Right renal cortex interstitium (tissue), 3 donors: Measurements from ENCODE around the gene ARHGAP15. TPM values are rescaled to one million over a fixed set of nuclear protein-coding genes. Genes with fewer than 3 reads are reported as not detected.

Experiments used
- DNase-seq, 3 donors: peaks; one replicate each; pipeline ENCODE4 v3.0.0-alpha.2; 2013; ENCODE audit warnings: low read depth in 3 of 3, low spot score in 2 of 3
- polyA plus RNA-seq, 3 donors: library from polyadenylated mRNA; unstranded; fragments of 120-200 nt; gene quantifications; one replicate each; pipeline ENCODE4 v1.2.1, GENCODE V29; 2013; ENCODE audit not compliant: insufficient read length in 3 of 3

ARHGAP15 gene
- polyA plus RNA-seq, 3 donors = 3.4 to 7.2 (median 5.1) TPM

GRCh38 chr2:143475041-143475776 lies 346.0 kb downstream of the ARHGAP15 start:
- no peak for DNase-seq

DNA sequence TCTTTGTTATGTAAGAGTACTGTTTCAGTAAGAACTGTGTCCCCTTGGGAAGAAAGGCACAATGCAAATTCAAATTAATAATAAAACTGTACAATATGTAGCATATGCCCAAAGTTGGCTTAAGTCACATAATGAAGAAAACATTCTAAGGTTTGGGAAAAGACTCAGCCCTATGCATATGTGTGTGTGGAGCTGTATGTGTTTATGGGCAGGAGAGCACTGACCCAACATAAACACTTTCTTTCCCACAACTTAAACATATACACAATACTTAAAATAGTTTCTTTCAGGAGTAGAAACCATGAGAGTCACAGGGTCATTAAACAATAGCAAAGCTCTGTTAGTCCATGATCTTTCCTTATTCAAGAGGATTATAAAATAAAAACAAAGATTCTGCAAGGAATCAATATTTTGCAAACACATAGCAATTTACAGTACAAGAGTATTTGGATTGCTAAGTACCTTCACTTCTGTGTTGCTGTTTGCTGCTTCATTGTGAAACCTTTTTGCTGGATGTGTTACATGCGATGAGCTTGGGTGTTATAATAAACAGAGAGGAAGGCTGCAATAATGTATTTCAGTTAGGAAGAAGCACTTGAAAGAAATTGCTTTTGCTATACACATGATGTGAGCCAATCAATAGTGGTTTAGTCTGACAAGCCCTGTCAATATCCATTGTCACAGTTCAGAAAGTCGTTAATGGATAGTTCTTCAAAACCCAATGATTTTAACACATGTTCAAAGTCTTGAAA lies 347.3 kb downstream of the ARHGAP15 start:
- DNase-seq = no peak

- no peak for DNase-seq
Observed at GRCh38 chr2:143477714-143478443, 348.7 kb downstream of the ARHGAP15 start.

GRCh38 chr2:143480086-143480485 lies 350.9 kb downstream of the ARHGAP15 start:
- no peak for DNase-seq

DNA sequence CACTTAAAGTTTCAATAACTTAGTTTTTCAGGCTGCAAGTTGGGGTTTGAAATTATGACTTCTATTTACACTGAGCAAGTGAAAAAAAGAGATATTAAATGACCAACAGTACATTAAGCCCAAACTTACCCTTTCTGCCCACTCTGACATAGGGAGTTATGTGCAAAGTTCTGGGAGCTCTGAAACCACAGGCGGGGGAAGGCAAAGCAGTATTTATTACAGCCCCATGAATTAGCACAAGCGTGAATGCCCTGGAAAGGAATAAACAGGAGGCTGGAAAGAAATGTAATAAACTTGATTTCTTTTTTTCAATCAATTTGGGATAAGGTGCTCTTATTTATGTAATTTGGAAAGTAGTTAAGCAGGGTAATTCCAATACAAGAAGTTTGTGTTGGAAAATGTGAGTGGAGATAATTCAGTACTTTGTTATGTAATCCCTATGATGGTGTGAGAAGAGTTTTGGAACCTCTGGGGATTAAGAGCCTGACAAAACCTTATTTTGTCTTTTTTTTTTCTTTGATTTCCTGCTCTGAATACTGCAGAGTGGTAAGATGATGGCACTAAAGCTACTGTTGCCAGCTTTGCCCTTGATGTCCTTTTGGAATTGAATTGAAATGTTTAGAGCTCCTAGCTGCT lies 351.5 kb downstream of the ARHGAP15 start:
- no peak for DNase-seq

GRCh38 chr2:143481237-143481623 lies 352.0 kb downstream of the ARHGAP15 start:
- no peak for DNase-seq

- DNase-seq = no peak
Observed at GRCh38 chr2:143481733-143482132, 352.5 kb downstream of the ARHGAP15 start.

DNA sequence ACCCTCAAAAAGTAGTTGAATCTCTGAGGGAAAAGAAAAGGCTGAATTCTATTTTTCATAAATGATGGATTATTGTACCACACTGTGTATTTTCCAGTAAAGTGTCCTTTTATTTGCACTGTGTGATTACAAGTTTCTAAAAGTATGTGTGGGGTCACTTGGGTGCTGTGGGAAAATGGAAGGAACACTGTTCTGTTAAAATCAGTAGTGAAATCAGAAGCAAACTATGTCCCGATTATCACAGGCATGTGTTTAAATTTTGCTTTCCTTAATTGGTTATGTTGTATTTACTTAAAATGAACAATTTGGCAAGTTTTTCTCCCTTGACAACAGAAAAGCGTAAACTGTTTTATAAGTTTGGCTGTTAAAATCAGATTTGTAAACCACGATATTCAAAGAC lies 353.1 kb downstream of the ARHGAP15 start:
- DNase-seq = no peak

- DNase-seq = no peak
Observed at GRCh38 chr2:143482771-143483170, 353.6 kb downstream of the ARHGAP15 start.

DNA sequence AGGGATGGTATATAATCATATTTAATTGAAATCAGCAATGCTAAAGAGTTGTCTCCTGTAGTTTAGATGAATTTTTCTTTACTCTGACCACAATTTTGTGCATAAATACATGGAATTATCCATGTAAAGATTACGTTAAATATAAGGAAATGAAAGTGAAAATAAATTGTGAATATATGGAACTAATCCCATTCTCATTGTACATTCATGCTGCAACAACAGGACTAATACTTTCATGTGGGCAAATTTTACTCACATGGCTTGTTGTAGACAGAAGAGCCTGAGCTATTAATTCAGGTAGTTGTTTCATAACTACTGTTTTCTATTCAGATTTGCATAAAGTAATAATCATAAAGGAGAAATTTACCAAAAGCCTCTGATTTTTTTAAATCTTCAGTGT lies 357.8 kb downstream of the ARHGAP15 start:
- DNase-seq = no peak

- DNase-seq = no peak
Observed at GRCh38 chr2:143489145-143489544, 359.9 kb downstream of the ARHGAP15 start.

DNA sequence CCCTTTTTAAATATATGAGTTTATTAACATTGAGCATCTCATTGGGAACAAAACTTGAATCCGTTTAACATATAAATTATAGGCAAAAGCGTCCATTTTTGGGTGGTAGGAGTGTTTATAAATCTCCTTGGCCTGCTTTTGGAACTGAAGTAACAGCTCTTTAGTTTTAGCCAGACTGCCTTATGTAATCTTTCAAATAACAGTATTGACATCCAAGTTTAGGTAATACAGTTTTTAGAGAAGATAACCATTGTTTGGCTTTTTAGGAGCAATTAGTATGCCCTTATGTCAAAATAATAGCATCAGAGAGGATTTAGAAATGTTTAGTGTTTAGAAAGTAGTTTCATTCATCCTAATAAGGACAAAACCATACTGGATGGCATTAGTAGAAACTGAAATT lies 361.9 kb downstream of the ARHGAP15 start:
- DNase-seq = no peak

- no peak for DNase-seq
Observed at GRCh38 chr2:143493339-143493738, 364.1 kb downstream of the ARHGAP15 start.

- DNase-seq = no peak
Observed at GRCh38 chr2:143497726-143498125, 368.5 kb downstream of the ARHGAP15 start.

GRCh38 chr2:143498496-143498895 lies 369.3 kb downstream of the ARHGAP15 start:
- DNase-seq = no peak

- DNase-seq = no peak
Observed at GRCh38 chr2:143499061-143499460, 369.8 kb downstream of the ARHGAP15 start.

DNA sequence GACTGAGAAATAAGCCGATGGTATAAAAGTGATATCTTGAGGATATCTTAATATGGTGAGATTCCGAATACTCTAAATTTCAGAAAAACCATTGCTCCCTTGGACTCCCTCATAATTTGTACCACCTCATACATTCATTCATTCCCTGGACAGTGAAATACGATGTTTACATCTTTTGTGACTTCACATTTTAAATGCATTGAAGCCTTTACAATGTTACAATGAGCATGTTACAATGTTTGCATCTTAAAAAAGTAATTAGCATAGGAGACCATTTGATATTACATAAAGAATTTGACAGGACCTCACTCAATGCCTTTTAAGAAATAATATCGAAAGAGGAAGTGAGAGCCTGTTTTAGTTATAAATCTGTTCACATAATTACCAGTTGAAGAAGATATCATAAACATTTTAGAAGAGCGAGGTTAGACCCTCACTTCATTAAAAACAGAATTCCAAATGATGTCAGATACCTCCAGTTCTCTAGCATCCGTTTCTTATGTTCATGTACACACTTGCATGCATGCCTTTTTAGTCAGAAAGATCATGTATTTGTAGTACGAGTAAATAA lies 372.0 kb downstream of the ARHGAP15 start:
- DNase-seq = no peak

- no peak for DNase-seq
Observed at GRCh38 chr2:143503280-143503679, 374.1 kb downstream of the ARHGAP15 start.

- DNase-seq = no peak
Observed at GRCh38 chr2:143504397-143504796, 375.2 kb downstream of the ARHGAP15 start.

- no peak for DNase-seq
Observed at GRCh38 chr2:143505542-143505941, 376.3 kb downstream of the ARHGAP15 start.

DNA sequence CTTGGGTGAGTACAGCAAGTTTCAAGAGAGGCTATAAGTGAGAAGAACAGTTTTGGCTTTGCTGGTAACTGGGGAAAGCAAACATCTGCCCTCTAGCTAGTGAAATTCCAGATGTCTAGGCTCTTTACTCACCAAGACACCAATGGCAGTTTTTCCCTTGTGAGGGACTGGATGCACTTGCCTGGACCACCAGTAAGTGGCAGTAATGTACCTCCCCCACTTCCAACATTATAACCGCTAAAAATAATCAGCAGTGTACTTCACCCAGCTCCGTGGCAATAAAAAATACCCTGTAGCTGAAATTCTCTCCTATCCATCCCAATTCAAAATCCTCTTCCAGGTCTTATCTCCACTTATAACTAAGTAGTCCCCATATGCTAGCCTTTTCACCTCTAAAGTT lies 383.9 kb downstream of the ARHGAP15 start:
- no peak for DNase-seq
